Body of pancreas (tissue), 4 donors: Measurements from ENCODE around the gene PRKAB1.

Source experiments
- CTCF ChIP-seq, 7 experiments: fragments of 450-650 bp in 4 of 7; fragments of 200-600 bp in 3 of 7; sonication (generic) in 3 of 7; IDR thresholded peaks; one replicate each; pipeline ENCODE4 v1.5.1; 2016 to 2019; ENCODE audit warnings: antibody characterized with exemption in 7 of 7
- POLR2A ChIP-seq, 3 donors: fragments of 450-650 bp; IDR thresholded peaks; one replicate each; pipeline ENCODE4 v1.6.1; 2016; ENCODE audit warnings: antibody characterized with exemption in 3 of 3, mild to moderate bottlenecking in 2 of 3

- no peak for TF ChIP-seq CTCF (IDR thresholded peaks at IDR 0.05)
- no peak for TF ChIP-seq POLR2A (IDR thresholded peaks at IDR 0.05)
Observed at GRCh38 chr12:119679081-119679480, 11.1 kb downstream of the PRKAB1 start.
